Measurements from ENCODE around the gene CORO2A. TPM values are rescaled to one million over a fixed set of nuclear protein-coding genes. Genes with fewer than 3 reads are reported as not detected.

The CORO2A gene
- total RNA-seq, 1 experiment from 2014 or later = 15.8 TPM

DNA sequence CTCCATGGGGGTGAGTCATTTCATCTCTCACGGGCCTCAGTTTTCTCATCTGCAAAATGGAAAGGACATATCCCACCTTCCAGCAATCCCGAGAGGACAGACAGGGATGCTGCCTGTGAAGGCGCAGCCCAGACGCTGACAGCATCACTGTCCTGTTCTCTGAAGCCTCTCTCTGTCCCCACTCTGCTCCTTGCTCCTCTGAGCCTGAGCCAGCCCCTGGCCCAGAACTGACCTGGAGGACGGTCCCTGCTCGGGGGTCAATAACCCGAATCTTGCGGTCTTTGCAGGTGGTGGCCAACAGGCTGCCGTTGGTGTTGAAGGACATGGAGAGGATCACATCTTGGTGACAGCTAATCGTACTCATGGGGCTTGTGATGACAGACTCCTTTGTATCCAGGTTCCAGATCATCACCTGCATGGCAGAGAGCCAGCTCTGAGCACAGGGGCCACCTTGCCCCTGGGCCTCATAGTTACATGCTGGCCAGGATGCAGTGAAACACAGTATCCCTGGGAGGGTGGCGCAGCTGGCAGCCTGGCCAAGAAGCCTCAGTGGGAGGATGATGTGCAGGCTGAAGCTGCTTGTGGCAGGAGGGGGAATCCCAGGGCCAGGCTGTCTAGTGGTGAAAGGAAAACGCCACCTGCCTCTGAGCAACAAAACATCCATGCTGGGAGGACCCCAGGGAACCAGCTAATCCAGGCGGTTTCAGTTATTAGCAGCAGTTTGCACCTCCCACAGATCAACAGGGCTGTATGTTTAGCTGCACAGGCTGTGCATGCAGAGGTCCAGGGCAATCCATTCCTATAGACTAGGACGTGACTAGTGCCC, 59.4 kb downstream of the CORO2A start:
- DNase-seq = no peak
- H2AK5ac ChIP-seq (ENCODE audit: insufficient read length, low read length) = no peak overlapping the region
- H3K4me3 Mint-ChIP-seq = no peak overlapping the region; a peak in 1 of 5 replicates
- no peak overlapping the region for H4K91ac ChIP-seq (ENCODE audit: insufficient read length, low read depth, low read length)
- H3K27me3 ChIP-seq (ENCODE audit: insufficient read depth, low read length) = no peaks in the 10 kb centered on the region
- whole genome bisulfite sequencing (ENCODE audit: extremely low coverage, insufficient read length, low lambda C conversion rate) = no CpG with 5 or more reads among the region's 14 CpGs
- H3T11ph ChIP-seq (ENCODE audit: low read length) = no peak overlapping the region
- H3K36me3 Mint-ChIP-seq (ENCODE audit: insufficient read depth in 1 of 3, low read depth in 3 of 3) = peaks cover 10 to 16% (median 10%) of the 10 kb centered on the region in 3 experiments; a peak in 5 of 7 replicates
- no peak overlapping the region for H2AFZ ChIP-seq (ENCODE audit: low read length)
- no peaks in the 10 kb centered on the region for H3K27me3 Mint-ChIP-seq (ENCODE audit: low read depth)
- H3K4me1 ChIP-seq (ENCODE audit: insufficient read depth, low read length) = no peaks in the 10 kb centered on the region
- H3K27ac ChIP-seq (ENCODE audit: insufficient read length, low read depth, low read length) = no peak overlapping the region
- H2BK12ac ChIP-seq (ENCODE audit: insufficient read length, low read depth, low read length) = no peak overlapping the region
- H2BK15ac ChIP-seq (ENCODE audit: low read depth, low read length) = no peak overlapping the region
- no peak overlapping the region for H3K18ac ChIP-seq (ENCODE audit: insufficient read length, low read depth, low read length)
- H3K56ac ChIP-seq (ENCODE audit: insufficient read length, low read depth, low read length) = no peak overlapping the region
- TF ChIP-seq, protein P1, sequence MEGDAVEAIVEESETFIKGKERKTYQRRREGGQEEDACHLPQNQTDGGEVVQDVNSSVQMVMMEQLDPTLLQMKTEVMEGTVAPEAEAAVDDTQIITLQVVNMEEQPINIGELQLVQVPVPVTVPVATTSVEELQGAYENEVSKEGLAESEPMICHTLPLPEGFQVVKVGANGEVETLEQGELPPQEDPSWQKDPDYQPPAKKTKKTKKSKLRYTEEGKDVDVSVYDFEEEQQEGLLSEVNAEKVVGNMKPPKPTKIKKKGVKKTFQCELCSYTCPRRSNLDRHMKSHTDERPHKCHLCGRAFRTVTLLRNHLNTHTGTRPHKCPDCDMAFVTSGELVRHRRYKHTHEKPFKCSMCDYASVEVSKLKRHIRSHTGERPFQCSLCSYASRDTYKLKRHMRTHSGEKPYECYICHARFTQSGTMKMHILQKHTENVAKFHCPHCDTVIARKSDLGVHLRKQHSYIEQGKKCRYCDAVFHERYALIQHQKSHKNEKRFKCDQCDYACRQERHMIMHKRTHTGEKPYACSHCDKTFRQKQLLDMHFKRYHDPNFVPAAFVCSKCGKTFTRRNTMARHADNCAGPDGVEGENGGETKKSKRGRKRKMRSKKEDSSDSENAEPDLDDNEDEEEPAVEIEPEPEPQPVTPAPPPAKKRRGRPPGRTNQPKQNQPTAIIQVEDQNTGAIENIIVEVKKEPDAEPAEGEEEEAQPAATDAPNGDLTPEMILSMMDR (conservative IDR thresholded peaks at IDR 0.05) = no peak
- no peak overlapping the region for H3K4ac ChIP-seq (ENCODE audit: low read depth, low read length)
- peaks cover 12 to 19% of the 10 kb centered on the region in 2 experiments for H3K4me1 Mint-ChIP-seq
- H3K9ac ChIP-seq (ENCODE audit: extremely low read depth, insufficient read length, low read length) = no peak overlapping the region
- no peaks in the 10 kb centered on the region for H3K79me2 ChIP-seq (ENCODE audit: insufficient read depth, low read length)
- no peaks in the 10 kb centered on the region for H3K9me3 Mint-ChIP-seq
- H3K27ac Mint-ChIP-seq = peak overlapping the region; percentile 16 to 86 (median 30); a peak in 2 of 7 replicates
- no peaks in the 10 kb centered on the region for H3K9me3 ChIP-seq (ENCODE audit: control insufficient read depth, low read depth, low read length)
- no peak overlapping the region for H3K4me2 ChIP-seq (ENCODE audit: insufficient read depth, insufficient read length, low read length)
- no peak overlapping the region for H2BK120ac ChIP-seq (ENCODE audit: low read depth, low read length, poor library complexity, severe bottlenecking)
- no peak overlapping the region for H4K8ac ChIP-seq (replicated peaks; ENCODE audit: insufficient read length, low read depth, low read length)
- H3K23me2 ChIP-seq (ENCODE audit: insufficient read length, low read depth, low read length, poor library complexity, severe bottlenecking) = no peaks in the 10 kb centered on the region
- no peak overlapping the region for H3K14ac ChIP-seq (ENCODE audit: insufficient read depth, low read length)
- no peak overlapping the region for H2BK20ac ChIP-seq (ENCODE audit: low read depth, low read length, poor library complexity, severe bottlenecking)
- H4K20me1 ChIP-seq (ENCODE audit: control insufficient read depth, insufficient read depth, insufficient read length) = no peaks in the 10 kb centered on the region
- H2BK5ac ChIP-seq (ENCODE audit: insufficient read length, low read length) = no peak overlapping the region
- H3K23ac ChIP-seq (ENCODE audit: insufficient read length, low read depth, low read length) = no peak overlapping the region
- no peak overlapping the region for H4K5ac ChIP-seq (ENCODE audit: insufficient read length, low read depth, low read length)
- no peaks in the 10 kb centered on the region for H3K79me1 ChIP-seq (ENCODE audit: insufficient read depth, low read depth, low read length, poor library complexity, severe bottlenecking)
